Body of pancreas (tissue), 4 donors: ENCODE data around the gene VAMP7.

Experiments used
- CTCF ChIP-seq, 7 experiments: fragments of 450-650 bp in 4 of 7; fragments of 200-600 bp in 3 of 7; sonication (generic) in 3 of 7; IDR thresholded peaks; one replicate each; pipeline ENCODE4 v1.5.1; 2016 to 2019; ENCODE audit warnings: antibody characterized with exemption in 7 of 7
- POLR2A ChIP-seq, 3 donors: fragments of 450-650 bp; IDR thresholded peaks; one replicate each; pipeline ENCODE4 v1.6.1; 2016; ENCODE audit warnings: antibody characterized with exemption in 3 of 3, mild to moderate bottlenecking in 2 of 3

- TF ChIP-seq CTCF (IDR thresholded peaks at IDR 0.05): no peak
- no peak for TF ChIP-seq POLR2A (IDR thresholded peaks at IDR 0.05)
Observed at GRCh38 chrX:155880586-155881157, 473 bp upstream of the VAMP7 start.
